Measurements from ENCODE around the gene NPTXR. TPM values are rescaled to one million over a fixed set of nuclear protein-coding genes. Genes with fewer than 3 reads are reported as not detected.
"Not testable (repeated sequence)": the region's sequence is repeated elsewhere in the genome, so short reads cannot be mapped to it uniquely, and the experiment has no call there.

The NPTXR gene
- total RNA-seq, 1 donor from 2014 or later = 27.0 TPM

DNA sequence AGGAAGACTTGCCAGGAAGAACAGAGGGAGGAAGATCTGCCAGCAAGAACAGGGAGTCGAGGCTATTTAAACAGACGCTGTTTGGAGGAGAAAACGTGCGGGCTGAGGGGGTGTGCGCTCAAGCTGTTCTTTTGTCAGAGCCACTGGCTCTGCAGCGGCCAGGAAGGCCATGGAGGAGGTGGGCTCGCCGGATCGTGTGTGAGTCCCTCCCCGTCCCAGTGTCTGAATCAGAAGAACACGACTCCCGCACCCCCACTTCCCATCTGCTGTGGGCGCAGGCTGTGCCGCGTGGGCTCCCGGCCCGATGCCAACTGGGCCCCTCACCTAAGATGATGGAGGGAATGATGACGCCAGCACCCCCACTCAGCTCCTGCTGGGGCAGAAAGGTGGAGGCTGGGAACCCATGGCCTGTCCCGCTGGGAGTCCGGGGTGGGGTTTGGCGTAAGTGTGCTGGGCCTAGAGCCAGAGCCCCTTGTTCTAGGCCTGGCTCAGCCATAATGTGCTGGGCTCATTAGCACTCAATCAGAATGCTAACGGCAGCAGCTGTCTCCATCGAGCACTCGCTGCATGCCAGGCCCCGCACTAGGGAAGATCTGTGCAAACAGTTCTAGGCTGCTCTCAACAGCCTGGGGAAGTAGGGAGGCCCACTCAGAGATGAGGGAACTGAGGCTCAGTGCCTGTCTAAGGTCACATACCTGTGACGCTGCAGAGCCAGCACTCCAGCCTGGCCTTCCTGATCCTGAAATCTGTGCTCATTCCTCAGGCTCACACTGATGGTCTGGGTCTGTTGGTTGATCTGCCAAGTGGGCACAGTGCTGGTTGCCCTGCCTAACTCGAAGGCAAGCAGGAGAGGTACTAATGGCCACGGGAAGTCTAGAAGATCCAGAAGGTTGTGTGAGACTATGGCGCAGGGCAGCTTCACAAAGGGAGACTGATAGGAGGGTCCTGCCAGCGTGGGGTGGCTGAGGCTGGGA is 11.5 kb downstream of the NPTXR start:
- DNase-seq (ENCODE audit: low spot score) = no peak

DNA sequence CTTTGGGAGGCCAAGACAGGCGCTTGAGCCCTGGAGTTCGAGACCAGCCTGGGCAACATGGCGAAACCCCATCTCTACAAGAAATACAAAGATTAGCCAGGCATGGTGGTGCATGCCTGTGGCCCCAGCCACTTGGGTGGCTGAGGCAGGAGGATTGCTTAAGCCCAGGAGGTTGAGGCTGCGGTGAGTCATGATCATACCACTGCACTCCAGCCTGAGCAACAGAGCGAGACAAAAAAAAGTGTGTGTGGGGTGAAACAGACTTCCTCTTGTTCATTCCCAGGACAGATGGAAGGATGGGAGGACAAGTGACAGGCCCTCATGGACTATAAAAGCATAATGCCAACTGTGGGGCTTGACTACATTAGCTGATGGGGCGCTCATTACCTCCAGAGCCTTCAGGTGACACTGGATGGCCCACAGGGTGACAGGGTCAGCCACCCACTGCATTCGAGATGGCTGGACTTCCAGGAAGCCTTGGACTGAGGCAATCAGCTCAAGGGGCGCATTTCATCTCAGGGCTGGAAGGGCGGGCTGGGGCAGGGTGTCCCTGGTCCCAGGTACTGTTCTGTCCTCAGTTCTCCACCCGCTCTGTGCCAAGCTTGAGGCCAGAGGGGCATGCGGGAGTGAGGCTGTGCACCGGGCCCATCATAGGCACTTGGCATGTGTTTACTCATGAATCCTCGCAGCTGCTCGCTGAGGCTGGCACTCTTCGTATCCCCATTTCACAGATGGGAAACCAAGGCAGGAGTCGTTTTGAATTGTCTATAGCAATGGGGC is 12.5 kb downstream of the NPTXR start:
- DNase-seq (ENCODE audit: low spot score) = no peak

DNA sequence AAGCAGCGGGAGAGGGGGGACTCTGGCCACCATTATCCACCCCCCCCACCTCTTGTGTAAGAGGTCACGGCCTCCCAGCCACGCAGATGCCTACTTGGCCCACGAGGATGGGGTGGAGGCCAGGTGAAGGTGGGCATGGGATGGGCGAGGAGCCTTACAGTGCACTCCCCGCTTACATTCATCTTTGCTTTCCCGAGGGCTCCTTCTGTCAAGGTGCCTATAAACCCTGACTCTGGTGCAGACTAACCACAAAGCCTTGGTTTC is 13.1 kb downstream of the NPTXR start:
- no peak for DNase-seq (ENCODE audit: low spot score)

DNA sequence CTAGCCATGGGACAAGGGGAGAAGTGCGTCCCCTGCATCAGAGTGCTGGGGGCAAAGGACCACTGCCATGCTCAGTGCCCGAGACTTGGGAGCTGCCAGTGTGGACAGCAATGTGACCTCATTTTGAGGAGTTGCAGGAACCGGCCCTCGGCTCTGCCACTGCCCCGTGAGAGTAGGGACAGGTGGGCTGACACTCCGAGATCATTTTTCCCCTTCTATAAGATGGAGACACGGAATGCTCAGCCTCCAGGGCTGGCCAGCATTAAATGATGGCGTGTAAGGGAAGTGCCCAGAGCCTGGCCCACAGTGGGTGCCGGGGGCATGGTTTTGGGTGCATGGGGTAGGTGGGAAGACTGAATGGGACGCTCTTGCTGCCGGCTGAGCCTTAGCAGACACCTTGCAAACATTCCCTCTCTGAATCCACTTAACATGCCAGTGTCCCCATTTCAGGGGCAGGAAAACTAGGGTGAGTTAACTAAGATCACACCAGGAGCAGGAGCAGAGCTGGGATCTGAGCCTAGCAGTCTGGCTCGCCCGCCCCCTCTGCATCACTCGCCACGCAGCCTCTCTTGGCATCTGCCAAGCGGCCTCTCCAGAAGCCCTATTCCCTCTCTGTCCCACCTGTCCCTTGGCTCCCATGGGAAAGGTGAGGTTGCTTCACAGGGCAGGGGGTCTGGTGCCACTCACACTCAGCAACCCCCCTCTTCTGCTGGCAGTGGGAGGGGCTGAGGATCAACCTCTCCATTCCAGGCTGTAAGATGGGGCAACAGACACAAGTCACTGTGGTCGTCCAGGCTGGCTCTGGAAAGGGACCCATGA is 13.6 kb downstream of the NPTXR start:
- no peak for DNase-seq (ENCODE audit: low spot score)

DNA sequence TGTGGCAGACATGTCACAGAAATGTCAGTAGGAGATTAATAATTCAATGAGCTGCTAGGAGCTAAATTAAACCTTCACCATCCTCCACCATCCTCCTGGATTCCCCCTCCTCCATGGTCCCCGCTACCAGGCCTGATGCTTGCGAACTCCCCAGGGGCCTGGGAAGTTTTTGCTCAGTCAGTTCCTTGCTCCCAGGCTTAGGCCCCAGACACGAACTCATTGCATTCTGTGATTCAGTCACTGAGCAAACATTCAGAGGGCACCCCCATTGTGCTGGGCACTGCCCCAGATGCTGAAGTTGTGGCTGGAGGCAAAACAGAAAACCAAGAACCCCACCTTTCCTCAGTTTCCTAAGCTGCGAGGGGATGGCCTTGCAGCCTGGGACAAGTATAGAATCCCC is 14.3 kb downstream of the NPTXR start:
- DNase-seq (ENCODE audit: low spot score) = no peak

DNA sequence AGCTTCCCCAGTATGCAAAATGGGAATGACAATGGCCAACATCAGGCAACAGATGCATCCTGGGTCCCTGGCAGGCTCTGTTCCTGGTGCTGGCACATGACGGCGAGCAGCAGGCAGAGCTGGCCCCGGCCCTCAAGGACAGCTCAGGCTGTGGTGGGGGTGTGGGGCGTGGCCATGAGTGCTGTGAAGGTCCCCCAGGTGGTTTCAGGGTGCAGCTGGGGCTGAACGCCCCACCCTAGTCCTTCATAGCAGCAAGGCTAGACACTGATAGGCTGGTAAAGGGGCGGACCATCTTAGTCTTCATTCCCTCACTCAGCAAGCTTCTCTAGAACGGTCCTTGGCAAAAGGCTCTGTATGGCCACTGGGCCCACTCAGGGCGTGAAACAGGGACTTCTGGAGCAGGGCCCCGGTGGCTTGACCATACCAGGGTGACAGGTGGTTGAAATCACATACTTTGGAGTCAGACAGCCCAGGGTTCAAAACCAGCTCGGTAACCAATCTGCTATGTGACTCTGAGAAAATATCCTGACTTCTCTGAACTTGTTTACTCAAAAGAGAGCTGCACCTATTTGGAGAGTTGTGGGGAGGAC is 15.1 kb downstream of the NPTXR start:
- no peak for DNase-seq (ENCODE audit: low spot score)

DNA sequence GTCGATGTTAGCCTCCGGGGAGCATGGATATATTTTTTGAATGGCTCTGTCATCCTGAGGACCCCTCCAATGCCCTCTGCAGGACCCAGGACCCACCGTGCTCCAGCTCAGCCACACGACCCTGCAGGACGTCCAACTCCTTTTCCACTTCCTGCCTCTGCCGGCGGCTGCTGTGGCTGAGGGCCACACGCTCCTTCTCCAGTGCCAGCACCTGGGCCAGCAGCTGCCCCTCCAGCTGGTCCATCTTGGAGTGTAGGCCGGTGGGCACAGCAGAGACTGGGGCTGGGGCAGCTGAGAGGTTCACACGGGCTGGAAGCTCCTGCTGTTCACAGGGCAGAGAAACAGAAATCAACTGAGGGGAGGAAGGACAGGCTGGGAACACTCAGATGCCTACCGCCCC is 15.6 kb downstream of the NPTXR start:
- DNase-seq (ENCODE audit: low spot score) = no peak

DNA sequence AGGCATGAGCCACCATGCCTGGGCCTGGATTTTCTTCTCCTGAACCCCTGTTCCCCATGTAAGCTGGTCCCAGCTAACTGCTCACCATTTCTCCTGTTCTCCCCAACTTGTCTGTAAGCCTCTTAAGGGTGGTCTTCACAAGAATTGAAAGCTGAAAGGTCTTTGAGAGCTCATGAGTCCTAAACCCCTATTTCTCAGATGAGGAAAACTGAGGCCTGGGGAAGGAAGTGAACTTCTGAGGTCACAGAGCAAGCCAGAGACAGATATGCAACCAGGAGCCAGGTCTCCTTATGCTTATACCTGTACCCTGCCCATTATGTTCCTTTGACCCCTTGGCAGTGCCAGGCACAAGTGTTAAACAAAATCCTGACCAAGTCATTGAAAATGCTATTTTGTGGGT is 16.3 kb downstream of the NPTXR start:
- DNase-seq (ENCODE audit: low spot score) = no peak

DNA sequence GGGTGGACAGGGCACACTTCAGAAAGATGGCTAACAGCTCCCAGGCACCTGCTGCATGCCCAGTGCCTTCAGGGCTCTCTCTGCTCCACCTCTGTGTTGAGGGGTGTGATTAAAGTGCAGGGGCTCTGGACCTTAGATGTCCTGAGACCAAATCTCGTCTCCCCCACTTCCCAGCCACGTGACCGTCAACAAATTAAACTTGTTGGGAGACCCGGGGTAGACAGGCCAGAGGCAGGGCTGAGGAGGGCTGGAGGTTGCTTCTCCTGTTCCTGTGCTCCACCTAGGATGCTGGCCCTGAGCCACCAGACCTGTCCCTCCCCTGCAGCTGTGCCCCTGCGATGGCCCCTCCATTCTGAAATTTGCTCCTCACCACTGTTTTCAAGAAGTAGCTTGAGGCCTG is 17.0 kb downstream of the NPTXR start:
- DNase-seq (ENCODE audit: low spot score) = no peak

DNA sequence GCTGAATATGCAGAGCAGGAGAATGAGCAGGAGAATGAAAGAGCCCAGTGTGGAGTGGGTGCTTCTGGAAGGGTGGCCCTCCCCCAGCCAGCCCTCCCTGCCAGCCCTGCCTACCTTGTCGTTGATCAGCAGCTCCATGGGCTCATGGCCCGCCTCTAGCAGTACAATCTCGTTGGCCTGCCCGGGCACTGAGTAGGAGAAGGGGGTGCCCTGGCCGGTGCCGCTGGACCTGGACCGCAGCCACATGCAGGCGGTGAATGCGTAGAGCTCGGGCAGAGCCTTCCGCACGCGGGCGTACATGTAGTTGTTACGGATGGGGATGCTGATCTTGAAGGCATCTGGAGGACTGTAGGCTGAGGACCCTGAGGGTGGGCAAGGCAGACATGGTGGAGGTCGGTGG is 17.4 kb downstream of the NPTXR start:
- no peak for DNase-seq (ENCODE audit: low spot score)

DNA sequence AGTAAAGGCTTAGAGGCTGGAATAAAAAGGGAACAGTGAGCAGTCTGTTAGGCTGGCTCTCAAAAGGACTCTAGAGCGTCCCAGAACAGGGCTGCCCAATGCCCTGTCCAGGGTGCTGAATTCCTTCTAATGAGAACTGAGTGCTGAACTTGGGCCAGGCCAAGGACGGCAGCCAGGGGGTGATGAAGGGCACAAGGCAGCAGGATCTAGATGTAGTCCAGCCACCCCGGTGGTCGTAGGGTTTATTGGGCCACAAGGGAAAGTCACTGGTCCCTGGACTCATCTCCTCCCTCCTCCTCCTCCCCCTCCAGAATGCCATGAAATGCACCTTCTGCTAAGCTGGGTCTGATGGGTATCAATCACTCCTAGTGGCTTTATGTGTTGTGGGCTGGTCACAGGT is 19.2 kb downstream of the NPTXR start:
- no peak for DNase-seq (ENCODE audit: low spot score)

DNA sequence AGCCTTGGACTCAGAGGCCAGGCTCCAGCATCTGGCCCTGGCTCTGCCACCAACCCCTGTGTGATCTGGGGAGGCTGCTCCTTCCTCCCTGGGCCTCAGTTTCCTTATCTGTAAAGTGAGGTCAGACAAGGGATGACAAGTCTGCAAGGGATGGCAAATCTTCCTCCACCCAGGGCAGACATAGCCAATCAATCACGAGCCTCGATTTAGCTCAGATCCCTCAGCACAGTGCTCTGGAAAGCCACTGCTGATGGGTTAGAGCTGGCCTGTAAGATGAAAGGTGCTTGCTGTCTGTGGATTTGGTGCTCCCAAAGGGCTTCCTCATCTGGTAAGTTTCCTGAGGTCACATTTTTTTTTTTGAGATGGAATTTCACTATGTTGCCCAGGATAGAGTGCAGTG is 20.2 kb downstream of the NPTXR start:
- DNase-seq (ENCODE audit: low spot score) = no peak

DNA sequence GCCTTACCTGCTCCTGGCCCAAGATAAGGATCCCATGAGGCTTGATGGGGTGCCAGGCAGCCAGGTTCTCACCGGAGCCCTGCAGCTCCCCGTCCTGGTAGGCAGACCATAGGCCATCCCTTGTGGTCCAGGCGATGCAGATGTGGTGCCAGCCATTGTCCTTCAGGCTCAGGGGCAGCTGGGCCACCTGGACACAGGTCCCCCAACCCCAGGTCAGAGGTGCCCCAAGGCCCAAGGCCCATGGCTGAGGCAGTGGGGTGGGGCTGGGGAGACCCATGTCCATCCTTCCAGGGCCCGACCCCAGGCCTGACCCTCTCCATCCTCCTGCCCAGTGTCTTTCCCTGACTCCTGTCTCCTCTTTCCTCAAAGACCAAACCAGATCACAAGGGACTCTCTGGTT is 20.8 kb downstream of the NPTXR start:
- no peak for DNase-seq (ENCODE audit: low spot score)

DNA sequence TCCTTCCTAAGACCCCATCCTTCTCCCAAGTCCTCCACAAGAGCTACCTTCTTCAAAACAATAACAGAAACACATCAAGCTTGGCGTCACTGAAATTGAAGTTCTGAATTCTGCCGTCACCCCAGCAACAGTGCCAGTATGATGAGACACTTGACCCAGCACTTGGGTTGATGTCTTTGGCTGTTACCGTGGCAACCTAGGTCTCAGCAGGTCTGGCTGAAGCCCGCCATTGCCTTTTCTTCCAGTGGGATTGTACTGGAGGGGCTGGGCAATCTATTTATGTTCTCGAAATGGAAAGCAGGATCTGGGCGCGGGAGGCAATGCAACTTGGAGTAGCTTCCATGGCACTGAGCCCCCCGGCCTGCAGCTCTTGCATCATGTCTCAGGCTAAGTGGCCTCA is 23.8 kb downstream of the NPTXR start:
- DNase-seq (ENCODE audit: low spot score) = no peak

DNA sequence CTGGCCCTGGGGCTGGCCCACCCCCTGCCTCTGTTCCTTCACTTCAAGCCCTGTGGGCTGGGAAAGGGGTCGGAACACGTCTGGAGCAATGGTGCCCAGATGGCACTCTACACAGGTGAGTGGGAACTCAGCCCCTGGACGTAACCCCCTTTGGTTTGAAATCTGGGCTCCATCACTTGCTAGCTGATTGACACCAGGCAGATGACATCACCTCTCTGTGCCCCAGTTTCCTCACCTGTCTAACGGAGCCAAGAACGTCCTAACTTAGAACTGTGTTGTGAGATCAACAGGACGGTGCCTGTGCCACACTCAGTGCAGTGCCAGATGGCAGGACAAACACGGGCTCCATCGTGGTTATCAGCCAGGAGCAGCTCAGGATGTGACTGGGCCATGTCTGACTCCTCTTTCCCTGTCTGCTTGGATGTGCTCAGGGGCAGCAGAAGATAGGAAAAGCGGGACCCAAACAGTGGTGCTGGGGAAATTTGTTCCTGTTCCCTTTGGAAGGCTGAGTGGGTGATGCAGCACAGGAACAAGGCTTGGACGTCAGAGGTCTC is 24.4 kb downstream of the NPTXR start:
- no peak for DNase-seq (ENCODE audit: low spot score)

DNA sequence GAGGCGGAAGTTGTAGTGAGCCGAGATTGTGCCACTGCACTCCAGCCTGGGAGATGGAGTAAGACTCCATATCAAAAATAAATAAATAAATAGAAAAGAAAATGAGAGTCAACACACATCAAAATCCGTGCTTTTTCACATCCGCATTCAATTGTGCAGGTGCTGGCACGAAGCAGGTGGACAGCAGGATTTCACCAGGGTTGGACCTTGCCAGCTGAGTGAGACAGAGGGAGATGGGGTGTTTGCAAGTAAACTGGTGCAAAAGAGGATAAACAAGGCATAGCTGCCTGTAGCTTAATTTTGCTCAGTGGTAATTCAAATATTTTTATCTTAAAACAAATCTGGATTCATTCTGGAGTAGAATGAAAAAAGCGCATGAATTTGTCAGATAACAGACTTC is 26.6 kb downstream of the NPTXR start:
- DNase-seq (ENCODE audit: low spot score) = no peak

DNA sequence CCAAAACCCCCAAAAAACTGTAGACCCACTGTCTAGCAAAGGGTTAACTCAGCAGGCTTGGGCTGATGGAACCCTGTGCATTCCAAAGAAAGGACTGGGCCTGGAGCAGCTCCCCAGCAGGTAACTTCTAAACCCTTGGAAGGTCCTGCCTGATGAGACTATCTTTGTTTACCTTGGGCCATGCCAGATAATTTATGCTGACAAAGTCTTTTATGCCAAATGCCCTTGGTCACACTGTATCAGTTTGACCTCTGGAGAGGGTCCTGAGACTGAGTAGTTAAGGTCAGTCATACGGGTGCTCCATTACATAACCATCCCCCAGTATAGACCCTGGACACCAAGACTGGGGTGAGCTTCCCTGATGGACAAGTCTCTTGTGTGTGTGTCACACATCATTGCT is 28.0 kb downstream of the NPTXR start:
- DNase-seq (ENCODE audit: low spot score) = no peak

DNA sequence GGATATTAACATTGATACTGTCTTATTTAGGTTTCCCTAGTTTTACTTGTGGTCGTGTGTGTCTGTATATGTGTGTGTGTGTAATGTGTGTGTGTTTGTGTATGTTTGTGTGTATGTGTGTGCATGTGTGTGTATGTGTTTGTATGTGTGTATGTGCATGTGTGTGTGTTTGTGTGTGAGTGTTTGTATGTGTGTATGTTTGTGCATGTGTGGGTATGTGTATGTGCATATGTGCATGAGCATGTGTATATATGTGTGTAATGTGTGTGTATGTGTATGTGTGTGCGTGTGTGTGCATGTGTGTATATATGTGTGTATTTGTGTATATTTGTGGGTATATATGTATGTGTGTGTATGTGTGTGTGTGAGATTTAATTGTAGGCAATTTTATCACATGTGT is 32.6 kb downstream of the NPTXR start:
- no peak for DNase-seq (ENCODE audit: low spot score)

DNA sequence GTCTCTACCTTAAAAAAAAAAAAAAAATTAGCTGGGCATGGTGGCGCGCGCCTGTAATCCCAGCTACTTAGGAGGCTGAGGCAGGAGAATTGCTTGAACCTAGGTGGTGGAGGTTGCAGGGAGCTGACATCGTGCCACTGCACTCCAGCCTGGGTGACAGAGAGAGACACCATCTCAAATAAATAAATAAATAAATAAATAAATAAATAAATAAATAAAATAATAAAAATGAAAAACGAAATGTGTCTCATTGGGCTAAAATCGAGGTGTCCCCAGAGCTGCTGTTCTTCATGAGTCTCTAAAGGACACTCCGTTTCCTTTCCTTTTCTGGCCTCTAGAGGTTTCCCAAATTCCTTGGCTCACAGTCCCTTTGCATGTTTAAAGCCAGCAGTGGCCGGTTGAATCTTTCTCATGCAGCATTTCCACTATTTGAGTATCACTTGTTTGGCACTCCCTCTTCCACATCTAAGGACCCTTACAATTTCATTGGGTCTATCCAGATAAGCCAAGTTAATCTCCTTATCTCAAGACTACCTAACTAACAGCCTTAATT is 38.7 kb downstream of the NPTXR start:
- DNase-seq (ENCODE audit: low spot score) = not testable (repeated sequence)

DNA sequence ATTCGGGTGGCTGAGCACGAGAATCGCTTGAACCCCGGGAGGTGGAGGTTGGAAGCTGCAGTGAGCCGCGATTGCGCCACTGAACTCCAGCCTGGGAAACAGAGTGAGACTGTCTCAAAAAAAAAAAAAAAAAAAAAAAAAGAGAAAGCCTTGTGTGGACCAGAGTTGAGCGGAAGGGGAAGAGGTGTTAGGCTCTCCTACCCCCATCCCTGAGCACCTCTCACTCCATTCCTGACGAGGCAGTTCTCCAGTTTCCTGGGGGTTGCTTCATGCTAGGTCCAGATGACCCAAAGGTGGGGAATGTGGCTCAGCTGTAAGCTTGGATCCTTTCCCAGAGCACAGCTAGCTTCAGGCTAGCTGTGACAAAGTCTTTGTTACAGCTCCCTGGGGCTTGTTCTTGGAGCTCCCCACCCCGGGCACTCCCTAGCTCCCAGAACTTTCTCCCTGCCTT is 41.1 kb downstream of the NPTXR start:
- peak; percentile 82 for DNase-seq (ENCODE audit: low spot score)

DNA sequence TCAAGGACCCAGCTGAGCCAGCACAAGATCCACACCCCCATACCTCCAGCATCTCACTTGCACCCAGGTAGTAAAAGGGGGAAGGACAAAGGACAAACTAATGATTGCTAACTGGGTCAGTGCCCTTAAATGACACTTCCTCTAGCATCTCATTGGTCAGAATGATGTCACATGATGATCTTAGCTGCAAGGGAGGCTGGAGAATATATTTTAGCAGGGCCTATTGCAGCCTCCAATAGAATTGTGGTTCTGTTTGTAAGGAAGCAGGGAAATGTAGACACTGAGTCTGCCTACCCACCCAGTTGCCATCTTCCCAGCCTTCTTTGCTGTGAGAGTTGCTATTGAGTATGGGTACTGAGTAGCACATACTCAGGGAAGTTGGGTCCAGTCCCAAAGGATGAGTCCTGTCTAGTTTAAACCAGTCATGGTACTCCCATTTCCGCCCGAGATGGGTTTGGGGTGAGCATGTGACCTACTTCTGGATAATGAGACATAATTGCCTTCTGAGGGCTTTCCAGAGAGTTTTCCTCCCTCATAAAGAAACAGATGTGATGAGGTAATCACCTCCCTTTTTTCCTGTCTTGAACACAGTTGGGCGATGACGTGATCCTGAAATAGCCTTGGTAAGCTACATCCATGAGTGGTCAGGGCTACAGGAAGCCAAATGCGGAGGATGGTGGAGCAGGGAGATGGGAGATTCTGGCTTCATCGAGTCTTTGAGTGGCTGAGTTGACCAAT is 44.4 kb downstream of the NPTXR start:
- no peak for DNase-seq (ENCODE audit: low spot score)

All from ureter (tissue), 1 donor.